Tibial nerve (tissue), 4 donors: ENCODE measurements around the gene TBC1D13. TPM values are rescaled to one million over a fixed set of nuclear protein-coding genes. Genes with fewer than 3 reads are reported as not detected.
A peak's percentile ranks its signal among the peaks of the same experiment; 100 is the strongest.

Experiments used
- DNase-seq, 2 donors: peaks; one replicate each; pipeline ENCODE4 v3.0.0-alpha.2; 2019; ENCODE audit warnings: low spot score in 2 of 2
- H3K27ac ChIP-seq, 4 donors: fragments of 200-600 bp; sonication (generic) in 3 of 4; one replicate each; pipeline ENCODE4 v1.5.1; 2017 to 2019; ENCODE audit warnings: mild to moderate bottlenecking in 1 of 4
- H3K27me3 ChIP-seq, 2 donors: fragments of 200-600 bp; sonication (generic) in 1 of 2; one replicate each; pipeline versions ENCODE4 v1.5.1 to v1.6.0; 2017 to 2019
- H3K36me3 ChIP-seq, 3 donors: fragments of 200-600 bp; sonication (generic); one replicate each; pipeline ENCODE4 v1.5.1; 2018 to 2019
- H3K4me1 ChIP-seq, 4 donors: fragments of 200-600 bp; sonication (generic) in 3 of 4; one replicate each; pipeline ENCODE4 v1.5.1; 2017 to 2019
- H3K4me3 ChIP-seq, 4 donors: fragments of 200-600 bp; sonication (generic) in 3 of 4; one replicate each; pipeline ENCODE4 v1.5.1; 2017 to 2019; ENCODE audit warnings: mild to moderate bottlenecking in 1 of 4, moderate library complexity in 1 of 4
- H3K9me3 ChIP-seq, 4 donors: fragments of 200-600 bp; sonication (generic) in 3 of 4; one replicate each; pipeline ENCODE4 v1.5.1; 2017 to 2019
- EP300 ChIP-seq, 2 donors: sonication (generic); formaldehyde crosslinking; IDR thresholded peaks; one replicate each; pipeline ENCODE4 v1.6.1; 2017; ENCODE audit warnings: antibody characterized with exemption in 2 of 2, mild to moderate bottlenecking in 1 of 2
- POLR2A ChIP-seq, 2 donors: fragments of 450-650 bp; IDR thresholded peaks; one replicate each; pipeline ENCODE4 v1.6.1; 2017; ENCODE audit warnings: antibody characterized with exemption in 2 of 2, mild to moderate bottlenecking in 2 of 2, moderate library complexity in 2 of 2
- WGBS, 2 donors: methylation state at CpG; one replicate each; pipeline ENCODE4 v1.1.5; 2018; 5-methylcytosine and 5-hydroxymethylcytosine counted together
- total RNA-seq, 4 donors: library from RNA; depleted of rRNA; stranded (reverse); fragments of >200 nt; gene quantifications; one replicate each; pipeline ENCODE4 v1.1.0, GENCODE V29; 2016
- TF ChIP-seq, protein P1 (sequence below), 5 experiments: fragments of 200-600 bp in 3 of 5; fragments of 450-650 bp in 2 of 5; sonication (generic) in 3 of 5; IDR thresholded peaks; one replicate each; pipeline ENCODE4 v1.5.1; 2016 to 2019; ENCODE audit warnings: antibody characterized with exemption in 5 of 5, mild to moderate bottlenecking in 3 of 5, moderate library complexity in 2 of 5

The TBC1D13 gene
- total RNA-seq, 4 donors from 2014 or later = 15.1 to 23.7 (median 17.9) TPM

GRCh38 chr9:128828719-128829452 lies 41.8 kb downstream of the TBC1D13 start:
- TF ChIP-seq, protein P1, sequence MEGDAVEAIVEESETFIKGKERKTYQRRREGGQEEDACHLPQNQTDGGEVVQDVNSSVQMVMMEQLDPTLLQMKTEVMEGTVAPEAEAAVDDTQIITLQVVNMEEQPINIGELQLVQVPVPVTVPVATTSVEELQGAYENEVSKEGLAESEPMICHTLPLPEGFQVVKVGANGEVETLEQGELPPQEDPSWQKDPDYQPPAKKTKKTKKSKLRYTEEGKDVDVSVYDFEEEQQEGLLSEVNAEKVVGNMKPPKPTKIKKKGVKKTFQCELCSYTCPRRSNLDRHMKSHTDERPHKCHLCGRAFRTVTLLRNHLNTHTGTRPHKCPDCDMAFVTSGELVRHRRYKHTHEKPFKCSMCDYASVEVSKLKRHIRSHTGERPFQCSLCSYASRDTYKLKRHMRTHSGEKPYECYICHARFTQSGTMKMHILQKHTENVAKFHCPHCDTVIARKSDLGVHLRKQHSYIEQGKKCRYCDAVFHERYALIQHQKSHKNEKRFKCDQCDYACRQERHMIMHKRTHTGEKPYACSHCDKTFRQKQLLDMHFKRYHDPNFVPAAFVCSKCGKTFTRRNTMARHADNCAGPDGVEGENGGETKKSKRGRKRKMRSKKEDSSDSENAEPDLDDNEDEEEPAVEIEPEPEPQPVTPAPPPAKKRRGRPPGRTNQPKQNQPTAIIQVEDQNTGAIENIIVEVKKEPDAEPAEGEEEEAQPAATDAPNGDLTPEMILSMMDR (IDR thresholded peaks at IDR 0.05) = no peak
- TF ChIP-seq POLR2A (IDR thresholded peaks at IDR 0.05) (no peak), EP300 (IDR thresholded peaks at IDR 0.05) (no peak)
- Histone ChIP-seq H3K4me3 (peak overlapping the region; percentile 91 to 99 (median 95)), H3K4me1 (peaks cover 0 to 24% (median 8%) of the 10 kb centered on the region in 4 donors), H3K9me3 (no peaks in the 10 kb centered on the region), H3K27me3 (no peaks in the 10 kb centered on the region), H3K27ac (peak overlapping the region in 3 of 4 donors; percentile 81 to 91 (median 84)), H3K36me3 (peaks cover 0 to 58% (median 0%) of the 10 kb centered on the region in 3 donors)
- WGBS, 2 donors = 32 to 37% methylated on average over 16 to 18 of the region's 18 CpGs
- no peak for DNase-seq

DNA sequence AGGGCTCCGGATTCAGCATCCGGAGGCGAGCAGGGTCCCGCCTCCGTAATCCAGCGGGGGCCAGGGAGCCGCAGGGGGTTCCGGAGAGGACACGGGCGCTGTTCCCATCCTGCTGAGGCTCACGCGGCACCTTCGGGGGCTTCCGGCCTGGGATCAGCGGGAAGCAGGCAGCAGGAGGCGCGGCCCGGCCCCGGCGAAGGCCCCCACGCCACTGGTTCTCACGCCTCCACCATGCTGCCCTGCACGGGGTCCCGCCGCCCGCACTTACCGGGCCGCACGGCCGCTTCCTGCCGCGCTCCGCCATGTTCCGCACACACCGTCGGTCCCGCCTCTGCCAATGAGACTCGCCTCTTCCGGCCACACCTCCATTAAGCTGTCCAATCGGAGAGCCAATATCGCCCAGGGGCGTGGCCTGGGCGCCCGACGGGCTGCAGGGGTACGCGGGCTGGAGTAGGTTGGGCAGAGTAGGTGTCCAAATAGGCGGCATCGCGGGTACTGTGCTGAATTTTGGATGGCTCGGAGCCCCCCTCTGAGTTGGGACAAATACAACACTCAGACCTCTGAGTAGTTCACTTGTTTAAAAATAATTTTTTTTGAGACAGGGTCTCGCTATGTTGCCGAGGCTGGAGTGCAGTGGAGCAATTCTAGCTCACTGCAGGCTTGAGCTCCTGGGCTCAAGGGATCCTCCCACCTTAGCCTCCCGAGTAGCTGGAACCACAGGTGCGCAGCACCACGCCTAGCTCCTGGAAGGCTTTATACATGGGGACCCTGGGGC lies 42.6 kb downstream of the TBC1D13 start, which contains the start of gene SPOUT1:
TSS of gene SPOUT1 (minus strand) at position 318 of the 775 bp plus-strand sequence. CDS start at position 304, 14 bp downstream.
- peak; percentile 88 to 92 for DNase-seq
- 1 to 2% methylated on average over 27 of the region's 56 CpGs for WGBS, 2 donors
- TF ChIP-seq EP300 (IDR thresholded peaks at IDR 0.05) (peak in 1 of 2 donors; percentile 78), POLR2A (IDR thresholded peaks at IDR 0.05) (peak in 1 of 2 donors; percentile 55)
- TF ChIP-seq, protein P1 (IDR thresholded peaks at IDR 0.05) = peak in 1 of 5 experiments; percentile 26
- peak within 1 kb of the TSS in 3 of 4 donors; percentile 81 to 91 (median 84) for H3K27ac ChIP-seq
- H3K4me1 ChIP-seq = peaks cover 0 to 24% (median 8%) of the 10 kb centered on the region in 4 donors
- no peaks in the 10 kb centered on the region for H3K27me3 ChIP-seq
- H3K4me3 ChIP-seq = peak within 1 kb of the TSS; percentile 91 to 99 (median 95)
- peaks cover 0 to 56% (median 0%) of the 10 kb centered on the region in 3 donors for H3K36me3 ChIP-seq
- no peaks in the 10 kb centered on the region for H3K9me3 ChIP-seq

- Histone ChIP-seq H3K9me3 (no peaks in the 10 kb centered on the region), H3K4me3 (no peak overlapping the region), H3K27ac (no peak overlapping the region), H3K27me3 (no peaks in the 10 kb centered on the region), H3K36me3 (peaks cover 0 to 39% (median 5%) of the 10 kb centered on the region in 3 donors), H3K4me1 (peaks cover 0 to 13% (median 6%) of the 10 kb centered on the region in 4 donors)
- no peak for DNase-seq
- WGBS, 2 donors = 91 to 94% methylated on average over 10 of the region's 10 CpGs
- TF ChIP-seq POLR2A (IDR thresholded peaks at IDR 0.05) = no peak
- TF ChIP-seq, protein P1 (IDR thresholded peaks at IDR 0.05) = no peak
These were observed 46.6 kb downstream of the TBC1D13 start for GRCh38 chr9:128833696-128834095.

DNA sequence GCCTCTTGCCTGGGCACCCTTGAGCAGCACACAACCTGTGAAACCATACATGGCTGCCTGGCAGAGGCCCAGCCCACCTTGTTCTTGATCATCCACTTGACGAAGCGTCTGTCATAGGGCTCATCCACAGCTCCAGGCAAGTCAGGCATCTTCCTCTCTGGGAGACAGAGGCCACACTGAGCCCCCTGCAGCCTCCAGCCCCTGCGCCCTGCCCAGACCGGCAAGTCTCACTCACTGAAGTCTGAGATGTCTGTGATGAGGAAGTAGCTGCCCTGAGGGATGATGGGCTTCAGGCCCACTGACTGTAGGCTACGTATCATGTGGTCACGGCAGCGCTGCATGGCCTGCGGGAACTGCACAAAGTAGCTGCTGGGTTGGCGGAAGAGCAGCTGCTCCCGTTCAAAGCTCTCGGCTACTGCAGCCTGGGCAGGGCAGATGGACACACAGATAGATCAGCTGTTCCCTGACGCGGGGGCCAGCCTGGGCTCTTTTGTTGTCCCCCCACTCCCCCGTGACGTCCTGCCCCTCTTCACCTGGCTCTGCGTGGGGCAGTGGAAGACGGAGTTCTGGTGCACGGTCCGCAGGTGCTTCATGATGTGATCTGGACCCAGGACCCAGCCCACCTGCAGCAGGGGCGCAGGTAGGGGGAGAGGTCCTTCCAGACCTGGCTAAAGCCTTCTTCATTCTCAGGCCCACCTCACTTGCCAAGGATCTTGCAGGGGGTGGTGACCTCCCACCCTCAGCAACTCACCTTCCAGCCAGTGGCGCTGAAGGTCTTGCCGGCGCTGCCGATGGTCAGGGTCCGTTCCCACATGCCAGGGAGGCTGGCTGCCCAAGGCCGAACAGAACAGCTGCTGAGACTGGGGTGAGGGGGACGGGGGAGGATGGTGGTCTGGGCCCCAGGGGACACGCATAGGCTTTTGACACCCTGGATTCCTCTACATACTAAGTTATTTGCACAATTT lies 48.5 kb downstream of the TBC1D13 start:
- DNase-seq = no peak
- no peaks in the 10 kb centered on the region for H3K27me3 ChIP-seq
- H3K9me3 ChIP-seq = no peaks in the 10 kb centered on the region
- no peak overlapping the region for H3K4me3 ChIP-seq
- peaks cover 0 to 53% (median 5%) of the 10 kb centered on the region in 3 donors for H3K36me3 ChIP-seq
- no peaks in the 10 kb centered on the region for H3K4me1 ChIP-seq
- TF ChIP-seq EP300 (IDR thresholded peaks at IDR 0.05) (no peak), POLR2A (IDR thresholded peaks at IDR 0.05) (no peak)
- TF ChIP-seq, protein P1 (IDR thresholded peaks at IDR 0.05) = no peak
- H3K27ac ChIP-seq = no peak overlapping the region
- 90 to 91% methylated on average over 28 of the region's 28 CpGs for WGBS, 2 donors
